ENCODE data around the gene PCDHGA1.
"Not testable (repeated sequence)": the region's sequence is repeated elsewhere in the genome, so short reads cannot be mapped to it uniquely, and the experiment has no call there.

Gene PCDHGA1

DNA sequence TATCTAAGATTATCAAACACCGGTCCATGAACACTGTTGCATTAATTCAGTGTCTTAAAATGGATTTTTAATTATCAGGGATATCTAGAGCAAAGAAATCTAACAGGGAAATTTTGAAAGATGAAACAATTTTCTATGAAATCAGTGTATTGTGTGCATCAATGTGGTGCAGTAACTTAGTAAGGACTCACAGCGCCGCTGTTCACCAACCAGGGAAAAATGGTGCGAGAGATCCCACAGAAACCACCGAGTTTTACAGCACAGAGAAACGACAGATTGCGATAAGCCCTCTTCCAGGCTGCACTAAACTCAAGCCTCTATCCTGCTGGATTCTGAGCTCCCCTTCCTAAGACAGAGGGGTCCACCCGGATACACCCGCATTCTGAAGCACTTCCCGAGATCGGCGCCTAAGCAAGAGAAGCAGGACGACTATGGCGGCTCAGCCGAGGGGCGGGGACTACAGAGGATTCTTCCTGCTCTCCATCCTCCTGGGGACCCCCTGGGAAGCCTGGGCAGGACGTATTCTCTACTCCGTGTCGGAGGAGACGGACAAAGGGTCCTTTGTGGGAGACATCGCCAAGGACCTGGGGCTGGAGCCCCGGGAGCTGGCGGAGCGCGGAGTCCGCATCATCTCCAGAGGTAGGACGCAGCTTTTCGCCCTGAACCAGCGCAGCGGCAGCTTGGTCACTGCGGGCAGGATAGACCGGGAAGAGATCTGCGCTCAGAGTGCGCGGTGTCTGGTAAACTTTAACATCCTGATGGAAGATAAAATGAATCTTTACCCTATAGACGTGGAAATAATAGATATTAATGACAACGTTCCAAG, 52.4 kb downstream of the PCDHGA1 start, which contains the start of gene PCDHGA7:
TSS of gene PCDHGA7 (plus strand) at position 274 of the 826 bp plus-strand sequence. CDS start at position 432, 158 bp downstream.
- DNase-seq (ENCODE audit: low read depth in 1 of 2, low spot score in 1 of 2) = no peak

DNA sequence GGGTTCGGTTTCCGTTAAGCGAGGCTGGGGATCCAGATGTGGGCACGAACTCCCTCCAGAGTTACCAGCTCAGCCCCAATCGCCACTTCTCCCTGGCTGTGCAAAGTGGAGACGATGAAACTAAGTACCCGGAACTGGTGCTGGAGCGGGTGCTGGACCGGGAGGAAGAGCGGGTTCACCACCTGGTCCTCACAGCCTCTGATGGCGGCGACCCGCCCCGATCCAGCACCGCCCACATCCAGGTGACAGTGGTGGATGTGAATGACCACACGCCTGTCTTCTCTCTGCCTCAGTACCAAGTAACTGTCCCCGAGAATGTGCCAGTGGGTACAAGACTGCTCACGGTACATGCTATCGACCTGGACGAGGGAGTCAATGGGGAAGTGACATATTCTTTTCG, 53.0 kb downstream of the PCDHGA1 start:
- no peak for DNase-seq (ENCODE audit: low read depth in 1 of 2, low spot score in 1 of 2)

DNA sequence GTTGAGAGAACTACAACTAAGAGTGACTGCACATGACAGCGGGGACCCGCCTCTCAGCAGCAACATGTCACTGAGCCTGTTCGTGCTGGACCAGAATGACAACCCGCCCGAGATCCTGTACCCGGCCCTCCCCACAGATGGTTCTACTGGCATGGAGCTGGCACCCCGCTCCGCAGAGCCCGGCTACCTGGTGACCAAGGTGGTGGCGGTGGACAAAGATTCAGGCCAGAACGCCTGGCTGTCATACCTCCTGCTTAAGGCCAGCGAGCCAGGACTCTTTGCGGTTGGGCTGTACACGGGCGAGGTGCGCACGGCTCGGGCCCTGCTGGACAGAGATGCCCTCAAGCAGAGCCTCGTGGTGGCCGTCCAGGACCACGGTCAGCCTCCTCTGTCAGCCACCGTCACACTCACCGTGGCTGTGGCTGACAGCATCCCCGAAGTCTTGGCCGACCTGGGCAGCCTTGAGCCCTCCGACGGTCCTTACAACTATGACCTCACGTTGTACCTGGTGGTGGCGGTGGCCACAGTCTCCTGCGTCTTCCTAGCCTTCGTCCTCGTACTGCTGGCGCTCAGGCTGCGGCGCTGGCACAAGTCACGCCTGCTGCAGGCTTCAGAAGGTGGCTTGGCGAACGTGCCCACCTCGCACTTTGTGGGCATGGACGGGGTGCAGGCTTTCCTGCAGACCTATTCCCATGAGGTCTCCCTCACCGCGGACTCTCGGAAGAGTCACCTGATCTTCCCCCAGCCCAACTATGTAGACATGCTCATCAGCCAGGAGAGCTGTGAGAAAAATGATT, 54.4 kb downstream of the PCDHGA1 start:
- no peak for DNase-seq (ENCODE audit: low read depth in 1 of 2, low spot score in 1 of 2)

DNA sequence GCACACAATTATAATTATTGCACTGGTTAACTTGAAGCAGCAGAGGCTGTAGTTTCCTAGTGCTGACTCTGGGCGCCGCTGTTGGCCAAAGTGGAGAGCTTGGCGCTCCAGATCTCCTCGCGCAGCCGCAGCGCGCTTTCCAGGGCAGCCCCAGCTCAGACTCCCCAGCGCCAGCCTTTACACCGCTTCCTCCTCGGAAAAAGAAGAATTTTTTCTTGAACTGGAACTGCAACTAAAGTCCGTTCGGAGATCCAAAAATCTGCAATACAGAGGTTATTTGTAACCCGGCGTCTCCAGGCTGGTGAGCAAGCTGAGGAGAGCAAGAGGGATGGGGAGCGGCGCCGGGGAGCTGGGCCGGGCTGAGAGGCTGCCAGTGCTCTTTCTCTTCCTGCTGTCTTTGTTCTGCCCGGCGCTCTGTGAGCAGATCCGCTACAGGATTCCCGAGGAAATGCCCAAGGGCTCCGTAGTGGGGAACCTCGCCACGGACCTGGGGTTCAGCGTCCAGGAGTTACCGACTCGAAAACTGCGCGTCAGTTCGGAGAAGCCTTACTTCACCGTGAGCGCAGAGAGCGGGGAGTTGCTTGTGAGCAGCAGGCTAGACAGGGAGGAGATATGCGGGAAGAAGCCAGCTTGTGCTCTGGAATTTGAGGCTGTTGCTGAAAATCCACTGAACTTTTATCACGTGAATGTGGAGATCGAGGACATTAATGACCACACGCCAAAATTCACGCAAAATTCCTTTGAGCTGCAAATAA, 57.4 kb downstream of the PCDHGA1 start, which contains the start of gene PCDHGB4:
TSS of gene PCDHGB4 (plus strand) at position 142 of the 755 bp plus-strand sequence. CDS start at position 329, 187 bp downstream.
- not testable (repeated sequence) for DNase-seq (ENCODE audit: low read depth in 1 of 2, low spot score in 1 of 2)

DNA sequence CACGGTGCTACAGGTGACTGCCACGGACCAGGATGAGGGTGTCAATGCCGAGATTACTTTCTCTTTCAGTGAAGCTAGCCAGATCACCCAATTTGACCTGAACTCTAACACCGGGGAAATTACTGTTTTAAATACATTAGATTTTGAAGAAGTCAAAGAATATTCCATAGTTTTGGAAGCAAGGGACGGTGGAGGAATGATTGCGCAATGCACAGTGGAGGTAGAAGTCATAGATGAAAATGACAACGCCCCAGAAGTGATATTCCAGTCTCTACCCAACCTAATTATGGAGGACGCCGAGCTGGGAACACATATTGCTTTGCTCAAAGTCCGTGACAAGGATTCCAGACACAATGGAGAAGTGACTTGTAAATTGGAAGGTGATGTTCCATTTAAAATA, 58.3 kb downstream of the PCDHGA1 start:
- no peak for DNase-seq (ENCODE audit: low read depth in 1 of 2, low spot score in 1 of 2)

DNA sequence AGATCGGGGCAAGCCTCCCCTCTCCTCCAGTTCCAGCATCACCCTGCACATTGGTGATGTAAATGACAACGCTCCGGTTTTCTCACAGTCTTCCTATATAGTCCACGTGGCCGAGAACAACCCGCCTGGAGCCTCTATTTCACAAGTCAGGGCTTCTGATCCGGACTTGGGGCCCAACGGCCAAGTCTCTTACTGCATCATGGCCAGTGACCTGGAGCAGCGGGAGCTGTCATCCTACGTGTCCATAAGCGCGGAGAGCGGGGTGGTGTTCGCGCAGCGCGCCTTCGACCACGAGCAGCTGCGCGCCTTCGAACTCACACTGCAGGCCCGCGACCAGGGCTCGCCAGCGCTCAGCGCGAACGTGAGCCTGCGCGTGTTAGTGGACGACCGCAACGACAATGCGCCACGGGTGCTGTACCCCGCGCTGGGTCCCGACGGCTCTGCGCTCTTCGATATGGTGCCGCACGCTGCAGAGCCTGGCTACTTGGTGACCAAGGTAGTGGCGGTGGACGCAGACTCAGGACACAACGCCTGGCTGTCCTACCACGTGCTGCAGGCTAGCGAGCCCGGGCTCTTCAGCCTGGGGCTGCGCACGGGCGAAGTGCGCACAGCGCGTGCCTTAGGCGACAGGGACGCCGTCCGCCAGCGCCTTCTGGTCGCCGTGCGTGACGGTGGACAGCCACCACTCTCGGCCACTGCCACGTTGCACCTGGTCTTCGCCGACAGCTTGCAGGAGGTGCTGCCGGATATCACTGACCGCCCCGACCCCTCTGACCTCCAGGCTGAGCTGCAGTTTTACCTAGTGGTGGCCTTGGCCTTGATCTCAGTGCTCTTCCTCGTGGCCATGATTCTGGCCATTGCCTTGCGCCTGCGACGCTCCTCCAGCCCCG, 59.1 kb downstream of the PCDHGA1 start:
- DNase-seq (ENCODE audit: low read depth in 1 of 2, low spot score in 1 of 2) = no peak

DNA sequence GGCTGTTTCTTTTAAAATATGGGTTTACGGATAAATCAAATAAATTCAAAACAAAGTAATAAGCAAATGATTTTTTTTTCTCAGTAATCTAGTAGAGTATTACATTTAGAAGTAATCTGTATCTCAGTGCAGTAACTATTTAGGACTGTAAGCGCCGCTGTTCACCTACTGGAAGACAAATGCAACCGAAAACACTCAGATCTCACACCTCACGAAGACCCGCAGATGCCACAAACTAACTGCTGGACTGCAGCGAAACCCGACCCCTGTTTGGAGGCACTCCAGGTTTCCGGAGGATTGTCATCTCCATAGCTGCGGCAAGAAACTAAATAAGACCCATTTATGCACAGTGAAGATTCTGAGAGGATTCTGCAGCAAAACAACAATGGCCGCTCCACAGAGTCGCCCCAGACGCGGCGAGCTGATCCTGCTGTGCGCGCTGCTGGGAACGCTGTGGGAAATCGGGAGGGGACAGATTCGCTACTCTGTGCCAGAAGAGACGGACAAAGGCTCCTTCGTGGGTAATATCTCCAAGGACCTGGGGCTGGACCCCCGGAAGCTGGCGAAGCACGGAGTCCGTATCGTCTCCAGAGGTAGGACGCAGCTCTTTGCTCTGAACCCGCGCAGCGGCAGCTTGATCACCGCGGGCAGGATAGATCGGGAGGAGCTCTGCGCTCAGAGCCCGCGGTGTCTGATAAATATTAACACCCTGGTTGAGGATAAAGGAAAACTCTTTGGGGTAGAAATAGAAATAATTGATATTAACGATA, 62.3 kb downstream of the PCDHGA1 start, which contains the start of gene PCDHGA8:
TSS of gene PCDHGA8 (plus strand) at position 205 of the 770 bp plus-strand sequence. CDS start at position 386, 181 bp downstream.
- no peak for DNase-seq (ENCODE audit: low read depth in 1 of 2, low spot score in 1 of 2)

DNA sequence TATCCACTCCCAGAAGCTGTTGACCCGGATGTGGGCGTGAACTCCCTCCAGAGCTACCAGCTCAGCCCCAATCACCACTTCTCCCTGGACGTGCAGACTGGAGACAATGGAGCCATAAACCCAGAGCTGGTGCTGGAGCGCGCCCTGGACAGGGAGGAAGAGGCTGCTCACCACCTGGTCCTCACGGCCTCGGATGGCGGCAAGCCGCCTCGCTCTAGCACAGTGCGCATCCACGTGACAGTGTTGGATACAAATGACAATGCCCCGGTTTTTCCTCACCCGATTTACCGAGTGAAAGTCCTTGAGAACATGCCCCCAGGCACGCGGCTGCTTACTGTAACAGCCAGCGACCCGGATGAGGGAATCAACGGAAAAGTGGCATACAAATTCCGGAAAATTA, 63.0 kb downstream of the PCDHGA1 start:
- DNase-seq (ENCODE audit: low read depth in 1 of 2, low spot score in 1 of 2) = no peak

DNA sequence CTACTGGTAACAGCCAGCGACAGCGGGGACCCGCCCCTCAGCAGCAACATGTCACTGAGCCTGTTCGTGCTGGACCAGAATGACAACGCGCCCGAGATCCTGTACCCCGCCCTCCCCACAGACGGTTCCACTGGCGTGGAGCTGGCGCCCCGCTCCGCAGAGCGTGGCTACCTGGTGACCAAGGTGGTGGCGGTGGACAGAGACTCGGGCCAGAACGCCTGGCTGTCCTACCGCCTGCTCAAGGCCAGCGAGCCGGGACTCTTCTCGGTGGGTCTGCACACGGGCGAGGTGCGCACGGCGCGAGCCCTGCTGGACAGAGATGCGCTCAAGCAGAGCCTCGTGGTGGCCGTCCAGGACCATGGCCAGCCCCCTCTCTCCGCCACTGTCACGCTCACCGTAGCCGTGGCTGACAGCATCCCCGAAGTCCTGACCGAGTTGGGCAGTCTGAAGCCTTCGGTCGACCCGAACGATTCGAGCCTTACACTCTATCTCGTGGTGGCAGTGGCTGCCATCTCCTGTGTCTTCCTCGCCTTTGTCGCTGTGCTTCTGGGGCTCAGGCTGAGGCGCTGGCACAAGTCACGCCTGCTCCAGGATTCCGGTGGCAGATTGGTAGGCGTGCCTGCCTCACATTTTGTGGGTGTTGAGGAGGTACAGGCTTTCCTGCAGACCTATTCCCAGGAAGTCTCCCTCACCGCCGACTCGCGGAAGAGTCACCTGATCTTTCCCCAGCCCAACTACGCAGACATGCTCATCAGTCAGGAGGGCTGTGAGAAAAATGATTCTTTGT, 64.3 kb downstream of the PCDHGA1 start:
- DNase-seq (ENCODE audit: low read depth in 1 of 2, low spot score in 1 of 2) = not testable (repeated sequence)

DNA sequence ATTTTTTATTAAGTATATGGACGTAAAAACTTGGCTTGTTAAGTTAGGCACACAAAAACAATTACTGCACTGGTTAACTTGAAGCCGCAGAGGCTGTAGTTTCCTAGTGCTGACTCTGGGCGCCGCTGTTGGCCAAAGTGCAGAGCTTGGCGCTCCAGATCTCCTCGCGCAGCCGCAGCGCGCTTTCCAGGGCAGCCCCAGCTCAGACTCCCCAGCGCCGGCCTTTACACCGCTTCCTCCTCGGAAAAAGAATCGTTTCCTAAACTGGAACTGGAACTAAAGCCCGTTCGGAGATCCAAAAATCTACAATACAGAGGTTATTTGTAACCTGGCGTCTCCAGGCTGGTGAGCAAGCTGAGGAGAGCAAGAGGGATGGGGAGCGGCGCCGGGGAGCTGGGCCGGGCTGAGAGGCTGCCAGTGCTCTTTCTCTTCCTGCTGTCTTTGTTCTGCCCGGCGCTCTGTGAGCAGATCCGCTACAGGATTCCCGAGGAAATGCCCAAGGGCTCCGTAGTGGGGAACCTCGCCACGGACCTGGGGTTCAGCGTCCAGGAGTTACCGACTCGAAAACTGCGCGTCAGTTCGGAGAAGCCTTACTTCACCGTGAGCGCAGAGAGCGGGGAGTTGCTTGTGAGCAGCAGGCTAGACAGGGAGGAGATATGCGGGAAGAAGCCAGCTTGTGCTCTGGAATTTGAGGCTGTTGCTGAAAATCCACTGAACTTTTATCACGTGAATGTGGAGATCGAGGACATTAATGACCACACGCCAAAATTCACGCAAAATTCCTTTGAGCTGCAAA, 67.6 kb downstream of the PCDHGA1 start, which contains the start of gene PCDHGB5:
TSS of gene PCDHGB5 (plus strand) at position 192 of the 796 bp plus-strand sequence. CDS start at position 373, 181 bp downstream.
- DNase-seq (ENCODE audit: low read depth in 1 of 2, low spot score in 1 of 2) = not testable (repeated sequence)

DNA sequence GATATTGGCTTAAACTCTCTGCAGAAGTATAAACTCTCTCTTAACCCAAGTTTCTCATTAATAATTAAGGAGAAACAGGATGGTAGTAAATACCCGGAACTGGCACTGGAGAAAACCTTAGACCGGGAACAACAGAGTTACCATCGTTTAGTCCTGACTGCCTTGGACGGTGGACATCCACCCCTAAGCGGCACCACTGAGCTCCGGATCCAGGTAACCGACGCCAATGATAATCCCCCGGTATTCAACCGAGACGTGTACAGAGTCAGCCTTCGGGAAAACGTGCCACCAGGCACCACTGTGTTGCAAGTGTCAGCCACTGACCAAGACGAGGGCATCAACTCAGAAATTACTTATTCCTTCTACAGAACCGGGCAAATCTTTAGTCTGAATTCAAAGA, 68.3 kb downstream of the PCDHGA1 start:
- no peak for DNase-seq (ENCODE audit: low read depth in 1 of 2, low spot score in 1 of 2)

DNA sequence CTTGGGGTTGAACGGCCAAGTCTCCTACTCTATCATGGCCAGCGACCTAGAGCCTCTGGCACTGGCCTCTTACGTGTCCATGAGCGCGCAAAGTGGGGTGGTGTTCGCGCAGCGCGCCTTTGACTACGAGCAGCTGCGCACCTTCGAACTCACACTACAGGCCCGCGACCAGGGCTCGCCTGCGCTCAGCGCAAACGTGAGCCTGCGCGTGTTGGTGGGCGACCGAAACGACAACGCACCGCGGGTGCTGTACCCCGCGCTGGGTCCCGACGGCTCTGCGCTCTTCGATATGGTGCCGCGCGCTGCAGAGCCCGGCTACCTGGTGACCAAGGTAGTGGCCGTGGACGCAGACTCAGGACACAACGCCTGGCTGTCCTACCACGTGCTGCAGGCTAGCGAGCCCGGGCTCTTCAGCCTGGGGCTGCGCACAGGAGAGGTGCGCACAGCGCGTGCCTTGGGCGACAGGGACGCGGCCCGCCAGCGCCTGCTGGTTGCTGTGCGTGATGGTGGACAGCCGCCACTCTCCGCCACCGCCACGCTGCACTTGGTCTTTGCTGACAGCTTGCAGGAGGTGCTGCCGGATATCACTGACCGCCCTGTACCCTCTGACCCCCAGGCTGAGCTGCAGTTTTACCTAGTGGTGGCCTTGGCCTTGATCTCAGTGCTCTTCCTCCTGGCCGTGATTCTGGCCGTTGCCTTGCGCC, 69.4 kb downstream of the PCDHGA1 start:
- DNase-seq (ENCODE audit: low read depth in 1 of 2, low spot score in 1 of 2) = no peak

DNA sequence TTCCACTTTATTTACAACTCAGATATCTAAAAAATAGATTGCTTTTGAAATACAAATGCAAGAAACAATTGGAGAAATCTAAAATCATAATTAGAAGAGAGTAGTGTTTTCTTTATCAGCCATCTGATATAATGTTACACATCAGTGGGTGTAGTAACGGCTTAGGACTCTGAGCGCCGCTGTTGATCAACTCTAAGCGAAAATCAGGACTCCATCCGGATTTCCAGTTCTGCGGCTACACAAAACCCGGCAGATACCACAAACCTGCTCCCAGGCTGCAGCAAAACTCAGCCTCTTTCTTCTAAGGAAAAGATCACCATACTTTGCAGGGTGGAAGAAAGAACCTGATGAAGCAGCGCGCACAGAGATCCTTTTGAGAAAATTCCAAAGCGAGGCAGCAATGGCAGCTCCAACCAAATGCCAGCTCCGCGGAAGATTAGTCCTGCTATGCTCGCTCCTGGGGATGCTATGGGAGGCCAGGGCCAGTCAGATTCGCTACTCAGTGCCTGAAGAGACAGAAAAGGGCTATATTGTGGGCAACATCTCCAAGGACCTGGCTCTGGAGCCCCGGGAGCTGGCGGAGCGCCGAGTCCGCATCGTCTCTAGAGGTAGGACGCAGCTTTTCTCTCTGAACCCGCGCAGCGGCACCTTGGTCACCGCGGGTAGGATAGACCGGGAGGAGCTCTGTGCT, 72.4 kb downstream of the PCDHGA1 start, which contains the start of gene PCDHGA9:
TSS of gene PCDHGA9 (plus strand) at position 226 of the 691 bp plus-strand sequence. CDS start at position 401, 175 bp downstream.
- DNase-seq (ENCODE audit: low read depth in 1 of 2, low spot score in 1 of 2) = no peak

DNA sequence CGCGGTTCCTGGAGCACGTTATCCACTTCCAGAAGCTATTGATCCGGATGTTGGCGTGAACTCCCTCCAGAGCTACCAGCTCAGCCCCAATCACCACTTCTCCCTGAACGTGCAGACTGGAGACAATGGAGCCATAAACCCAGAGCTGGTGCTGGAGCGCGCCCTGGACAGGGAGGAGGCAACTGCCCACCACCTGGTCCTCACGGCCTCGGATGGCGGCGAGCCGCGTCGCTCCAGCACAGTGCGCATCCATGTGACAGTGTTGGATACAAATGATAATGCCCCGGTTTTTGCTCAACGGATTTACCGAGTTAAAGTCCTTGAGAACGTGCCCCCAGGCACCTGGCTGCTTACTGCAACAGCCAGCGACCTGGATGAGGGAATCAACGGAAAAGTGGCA, 73.1 kb downstream of the PCDHGA1 start:
- DNase-seq (ENCODE audit: low read depth in 1 of 2, low spot score in 1 of 2) = no peak

DNA sequence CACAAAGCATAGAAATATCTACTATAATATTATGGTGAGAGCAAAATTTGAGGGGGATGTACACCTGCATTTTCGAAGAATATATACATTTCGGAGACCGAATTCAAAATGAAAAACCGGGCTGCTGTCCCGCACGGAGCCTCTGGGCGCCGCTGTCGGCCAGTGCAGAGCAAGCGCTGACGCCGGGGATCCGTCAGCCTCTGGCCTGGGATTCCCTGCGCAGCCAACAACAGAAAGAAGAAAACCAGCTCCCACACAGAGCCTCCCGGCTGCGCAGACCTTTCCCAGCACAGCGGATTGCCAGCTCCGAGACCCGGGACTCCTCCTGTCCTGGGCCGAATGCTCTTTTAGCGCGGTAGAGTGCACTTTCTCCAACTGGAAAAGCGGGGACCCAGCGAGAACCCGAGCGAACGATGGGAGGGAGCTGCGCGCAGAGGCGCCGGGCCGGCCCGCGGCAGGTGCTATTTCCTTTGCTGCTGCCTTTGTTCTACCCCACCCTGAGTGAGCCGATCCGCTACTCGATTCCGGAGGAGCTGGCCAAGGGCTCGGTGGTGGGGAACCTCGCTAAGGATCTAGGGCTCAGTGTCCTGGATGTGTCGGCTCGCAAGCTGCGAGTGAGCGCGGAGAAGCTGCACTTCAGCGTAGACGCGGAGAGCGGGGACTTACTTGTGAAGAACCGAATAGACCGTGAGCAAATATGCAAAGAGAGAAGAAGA, 77.6 kb downstream of the PCDHGA1 start, which contains the start of gene PCDHGB6:
TSS of gene PCDHGB6 (plus strand) at position 232 of the 716 bp plus-strand sequence. CDS start at position 414, 182 bp downstream.
- DNase-seq (ENCODE audit: low read depth in 1 of 2, low spot score in 1 of 2) = not testable (repeated sequence)
